ENCODE data around the gene PHEX. TPM values are rescaled to one million over a fixed set of nuclear protein-coding genes. Genes with fewer than 3 reads are reported as not detected.

The PHEX gene
- total RNA-seq, 5 donors from 2014 or later (not counting 1 experiment from before 2014, with no cell fraction given) = 0.07 to 0.35 (median 0.16) TPM

GRCh38 chrX:22033818-22034217, 1.7 kb downstream of the PHEX start:
- H3K36me3 Mint-ChIP-seq = no peaks in the 10 kb centered on the region
- no peaks in the 10 kb centered on the region for H3K9me3 Mint-ChIP-seq
- H3K27me3 Mint-ChIP-seq = no peaks in the 10 kb centered on the region
- ChIA-PET POLR2A (no interaction called here), CTCF (no interaction called here)
- H3K27ac ChIP-seq (ENCODE audit: low read length) = no peak overlapping the region
- DNase-seq (no peak), ATAC-seq (replicated peaks in 1 of 4) (no peak)
- H3K4me1 Mint-ChIP-seq = no peaks in the 10 kb centered on the region
- no peaks in the 10 kb centered on the region for H3K4me1 ChIP-seq (ENCODE audit: control insufficient read depth in 1 of 2, extremely low read depth in 1 of 2, insufficient read depth in 2 of 2, low read length in 2 of 2)
- no peaks in the 10 kb centered on the region for H3K27me3 ChIP-seq (replicated peaks in 1 of 2; ENCODE audit: control insufficient read depth in 2 of 2, extremely low read depth in 1 of 2, insufficient read depth in 2 of 2, low read length in 1 of 2)
- no peaks in the 10 kb centered on the region for H3K9me3 ChIP-seq
- WGBS (ENCODE audit: insufficient coverage) = no CpG with 5 or more reads among the region's 5 CpGs
- no peaks in the 10 kb centered on the region for H3K36me3 ChIP-seq (ENCODE audit: control insufficient read depth in 2 of 2, extremely low read depth in 1 of 2, insufficient read depth in 1 of 2, low read length in 1 of 2)
- H3K4me3 Mint-ChIP-seq = no peak overlapping the region
- H3K4me3 ChIP-seq (ENCODE audit: control insufficient read depth in 1 of 2, extremely low read depth in 1 of 2, low read length in 1 of 2) = no peak overlapping the region
- no peak overlapping the region for H3K27ac Mint-ChIP-seq

- Mint-ChIP-seq H3K4me3 (no peak overlapping the region), H3K27me3 (no peaks in the 10 kb centered on the region), H3K4me1 (no peaks in the 10 kb centered on the region), H3K36me3 (no peaks in the 10 kb centered on the region), H3K9me3 (no peaks in the 10 kb centered on the region), H3K27ac (no peak overlapping the region)
- no peaks in the 10 kb centered on the region for H3K4me1 ChIP-seq (ENCODE audit: control insufficient read depth in 1 of 2, extremely low read depth in 1 of 2, insufficient read depth in 2 of 2, low read length in 2 of 2)
- no peak for DNase-seq
- no peak overlapping the region for H3K4me3 ChIP-seq (ENCODE audit: control insufficient read depth in 1 of 2, extremely low read depth in 1 of 2, low read length in 1 of 2)
- H3K9me3 ChIP-seq = no peaks in the 10 kb centered on the region
- H3K36me3 ChIP-seq (ENCODE audit: control insufficient read depth in 2 of 2, extremely low read depth in 1 of 2, insufficient read depth in 1 of 2, low read length in 1 of 2) = no peaks in the 10 kb centered on the region
- ChIA-PET CTCF (no interaction called here), POLR2A (no interaction called here)
- WGBS (ENCODE audit: insufficient coverage) = no CpG with 5 or more reads among the region's 1 CpG
- no peak for ATAC-seq (replicated peaks in 1 of 4)
- no peak overlapping the region for H3K27ac ChIP-seq (ENCODE audit: low read length)
- H3K27me3 ChIP-seq (replicated peaks in 1 of 2; ENCODE audit: control insufficient read depth in 2 of 2, extremely low read depth in 1 of 2, insufficient read depth in 2 of 2, low read length in 1 of 2) = no peaks in the 10 kb centered on the region
These were observed 3.1 kb downstream of the PHEX start for GRCh38 chrX:22035236-22035635.

- no peaks in the 10 kb centered on the region for H3K27me3 ChIP-seq (replicated peaks in 1 of 2; ENCODE audit: control insufficient read depth in 2 of 2, extremely low read depth in 1 of 2, insufficient read depth in 2 of 2, low read length in 1 of 2)
- Mint-ChIP-seq H3K27me3 (no peaks in the 10 kb centered on the region), H3K9me3 (no peaks in the 10 kb centered on the region), H3K4me1 (no peaks in the 10 kb centered on the region), H3K36me3 (no peaks in the 10 kb centered on the region), H3K4me3 (no peak overlapping the region), H3K27ac (no peak overlapping the region)
- ATAC-seq (replicated peaks in 1 of 4) (no peak), DNase-seq (no peak)
- no peaks in the 10 kb centered on the region for H3K36me3 ChIP-seq (ENCODE audit: control insufficient read depth in 2 of 2, extremely low read depth in 1 of 2, insufficient read depth in 1 of 2, low read length in 1 of 2)
- no peak overlapping the region for H3K27ac ChIP-seq (ENCODE audit: low read length)
- ChIA-PET POLR2A (interaction anchor here in 1 of 2 donors (0.6 kb wide), 1 partner anchor 18 kb away, joined by 3 read pairs; no protein-coding TSS in a partner anchor), CTCF (interaction anchor here (0.6 to 1.0 kb wide), 3 partner anchors 13 to 64 kb away, joined by 3 to 5 read pairs (median 4); no protein-coding TSS in a partner anchor)
- no peak overlapping the region for H3K4me3 ChIP-seq (ENCODE audit: control insufficient read depth in 1 of 2, extremely low read depth in 1 of 2, low read length in 1 of 2)
- no CpG with 5 or more reads among the region's 2 CpGs for WGBS (ENCODE audit: insufficient coverage)
- H3K4me1 ChIP-seq (ENCODE audit: control insufficient read depth in 1 of 2, extremely low read depth in 1 of 2, insufficient read depth in 2 of 2, low read length in 2 of 2) = no peaks in the 10 kb centered on the region
- H3K9me3 ChIP-seq = no peaks in the 10 kb centered on the region
These were observed 5.1 kb downstream of the PHEX start for GRCh38 chrX:22037225-22037624.

GRCh38 chrX:22037911-22038537, 5.9 kb downstream of the PHEX start:
- Mint-ChIP-seq H3K27ac (no peak overlapping the region), H3K4me3 (no peak overlapping the region), H3K27me3 (no peaks in the 10 kb centered on the region), H3K4me1 (no peaks in the 10 kb centered on the region), H3K9me3 (no peaks in the 10 kb centered on the region), H3K36me3 (no peaks in the 10 kb centered on the region)
- ChIA-PET CTCF (interaction anchor here (0.6 to 1.0 kb wide), 3 partner anchors 12 to 65 kb away, joined by 3 to 5 read pairs (median 4); no protein-coding TSS in a partner anchor), POLR2A (no interaction called here)
- DNase-seq (peak in 1 of 35 experiments; percentile 4), ATAC-seq (replicated peaks in 1 of 4) (no peak)
- Histone ChIP-seq H3K27me3 (replicated peaks in 1 of 2; ENCODE audit: control insufficient read depth in 2 of 2, extremely low read depth in 1 of 2, insufficient read depth in 2 of 2, low read length in 1 of 2) (no peaks in the 10 kb centered on the region), H3K4me3 (ENCODE audit: control insufficient read depth in 1 of 2, extremely low read depth in 1 of 2, low read length in 1 of 2) (no peak overlapping the region), H3K9me3 (no peaks in the 10 kb centered on the region), H3K27ac (ENCODE audit: low read length) (no peak overlapping the region), H3K36me3 (ENCODE audit: control insufficient read depth in 2 of 2, extremely low read depth in 1 of 2, insufficient read depth in 1 of 2, low read length in 1 of 2) (no peaks in the 10 kb centered on the region), H3K4me1 (ENCODE audit: control insufficient read depth in 1 of 2, extremely low read depth in 1 of 2, insufficient read depth in 2 of 2, low read length in 2 of 2) (no peaks in the 10 kb centered on the region)
- WGBS (ENCODE audit: insufficient coverage) = 54% methylated on average over 7 of the region's 13 CpGs

- no peaks in the 10 kb centered on the region for H3K4me1 Mint-ChIP-seq
- no peaks in the 10 kb centered on the region for H3K27me3 Mint-ChIP-seq
- WGBS (ENCODE audit: insufficient coverage) = no CpG with 5 or more reads among the region's 6 CpGs
- no peak overlapping the region for H3K27ac Mint-ChIP-seq
- CTCF ChIA-PET = interaction anchor here in 1 of 2 donors (0.6 kb wide), 1 partner anchor 1523 kb away, joined by 6 read pairs; no protein-coding TSS in a partner anchor
- H3K9me3 Mint-ChIP-seq = no peaks in the 10 kb centered on the region
- no peaks in the 10 kb centered on the region for H3K4me1 ChIP-seq (ENCODE audit: control insufficient read depth in 1 of 2, extremely low read depth in 1 of 2, insufficient read depth in 2 of 2, low read length in 2 of 2)
- H3K9me3 ChIP-seq = no peaks in the 10 kb centered on the region
- H3K27me3 ChIP-seq (replicated peaks in 1 of 2; ENCODE audit: control insufficient read depth in 2 of 2, extremely low read depth in 1 of 2, insufficient read depth in 2 of 2, low read length in 1 of 2) = no peaks in the 10 kb centered on the region
- POLR2A ChIA-PET = no interaction called here
- H3K27ac ChIP-seq (ENCODE audit: low read length) = no peak overlapping the region
- ATAC-seq (replicated peaks in 1 of 4) = no peak
- DNase-seq = no peak
- H3K4me3 ChIP-seq (ENCODE audit: control insufficient read depth in 1 of 2, extremely low read depth in 1 of 2, low read length in 1 of 2) = no peak overlapping the region
- no peak overlapping the region for H3K4me3 Mint-ChIP-seq
- H3K36me3 Mint-ChIP-seq = no peaks in the 10 kb centered on the region
- H3K36me3 ChIP-seq (ENCODE audit: control insufficient read depth in 2 of 2, extremely low read depth in 1 of 2, insufficient read depth in 1 of 2, low read length in 1 of 2) = no peaks in the 10 kb centered on the region
These were observed 7.4 kb downstream of the PHEX start for GRCh38 chrX:22039541-22039940.

- no peak for ATAC-seq (replicated peaks in 1 of 4)
- CTCF ChIA-PET = no interaction called here
These were observed 8.1 kb downstream of the PHEX start for GRCh38 chrX:22040184-22040583.

More at GRCh38 chrX:22040184-22040583, 8.1 kb downstream of the PHEX start:
- Mint-ChIP-seq H3K4me3 (no peak overlapping the region), H3K4me1 (no peaks in the 10 kb centered on the region), H3K27me3 (no peaks in the 10 kb centered on the region), H3K27ac (no peak overlapping the region), H3K9me3 (no peaks in the 10 kb centered on the region), H3K36me3 (no peaks in the 10 kb centered on the region)
- DNase-seq = no peak
- WGBS (ENCODE audit: insufficient coverage) = 100% methylated on average over 1 of the region's 2 CpGs
- no peak overlapping the region for H3K4me3 ChIP-seq (ENCODE audit: control insufficient read depth in 1 of 2, extremely low read depth in 1 of 2, low read length in 1 of 2)
- POLR2A ChIA-PET = no interaction called here
- no peaks in the 10 kb centered on the region for H3K4me1 ChIP-seq (ENCODE audit: control insufficient read depth in 1 of 2, extremely low read depth in 1 of 2, insufficient read depth in 2 of 2, low read length in 2 of 2)
- H3K27me3 ChIP-seq (replicated peaks in 1 of 2; ENCODE audit: control insufficient read depth in 2 of 2, extremely low read depth in 1 of 2, insufficient read depth in 2 of 2, low read length in 1 of 2) = no peaks in the 10 kb centered on the region
- H3K27ac ChIP-seq (ENCODE audit: low read length) = no peak overlapping the region
- H3K36me3 ChIP-seq (ENCODE audit: control insufficient read depth in 2 of 2, extremely low read depth in 1 of 2, insufficient read depth in 1 of 2, low read length in 1 of 2) = no peaks in the 10 kb centered on the region
- H3K9me3 ChIP-seq = no peaks in the 10 kb centered on the region

All from T-cell (primary cell).